ENCODE measurements around the gene WWOX.

Gene WWOX

GRCh38 chr16:78438632-78439031 is 339.2 kb downstream of the WWOX start:
- DNase-seq (ENCODE audit: low read depth), result no peak

- no peak for DNase-seq (ENCODE audit: low read depth)
Measured at GRCh38 chr16:78439646-78440045, 340.2 kb downstream of the WWOX start.

- DNase-seq (ENCODE audit: low read depth), result no peak
Measured at GRCh38 chr16:78441298-78441697, 341.8 kb downstream of the WWOX start.

- no peak for DNase-seq (ENCODE audit: low read depth)
Measured at GRCh38 chr16:78443542-78444364, 344.3 kb downstream of the WWOX start.

GRCh38 chr16:78445818-78446217 is 346.4 kb downstream of the WWOX start:
- no peak for DNase-seq (ENCODE audit: low read depth)

- DNase-seq (ENCODE audit: low read depth), result no peak
Measured at GRCh38 chr16:78446486-78446885, 347.0 kb downstream of the WWOX start.

GRCh38 chr16:78446992-78447563 is 347.6 kb downstream of the WWOX start:
- DNase-seq (ENCODE audit: low read depth), result no peak

- no peak for DNase-seq (ENCODE audit: low read depth)
Measured at GRCh38 chr16:78448658-78449271, 349.3 kb downstream of the WWOX start.

- DNase-seq (ENCODE audit: low read depth), result no peak
Measured at GRCh38 chr16:78450255-78450654, 350.8 kb downstream of the WWOX start.

GRCh38 chr16:78452025-78452555 is 352.6 kb downstream of the WWOX start:
- DNase-seq (ENCODE audit: low read depth), result no peak

- no peak for DNase-seq (ENCODE audit: low read depth)
Measured at GRCh38 chr16:78455861-78456260, 356.4 kb downstream of the WWOX start.

GRCh38 chr16:78458588-78458987 is 359.1 kb downstream of the WWOX start:
- DNase-seq (ENCODE audit: low read depth), result no peak

- no peak for DNase-seq (ENCODE audit: low read depth)
Measured at GRCh38 chr16:78460428-78460827, 361.0 kb downstream of the WWOX start.

GRCh38 chr16:78461087-78461486 is 361.6 kb downstream of the WWOX start:
- no peak for DNase-seq (ENCODE audit: low read depth)

- no peak for DNase-seq (ENCODE audit: low read depth)
Measured at GRCh38 chr16:78461496-78462287, 362.2 kb downstream of the WWOX start.

GRCh38 chr16:78462288-78463208 is 363.1 kb downstream of the WWOX start:
- DNase-seq (ENCODE audit: low read depth), result no peak

GRCh38 chr16:78463591-78463990 is 364.1 kb downstream of the WWOX start:
- no peak for DNase-seq (ENCODE audit: low read depth)

GRCh38 chr16:78464833-78465232 is 365.4 kb downstream of the WWOX start:
- DNase-seq (ENCODE audit: low read depth), result no peak

- no peak for DNase-seq (ENCODE audit: low read depth)
Measured at GRCh38 chr16:78465730-78466129, 366.3 kb downstream of the WWOX start.

GRCh38 chr16:78469787-78470186 is 370.3 kb downstream of the WWOX start:
- no peak for DNase-seq (ENCODE audit: low read depth)

GRCh38 chr16:78473031-78473699 is 373.7 kb downstream of the WWOX start:
- no peak for DNase-seq (ENCODE audit: low read depth)

All from activated T-helper 1 cell treated with Interleukin-2 at 50 U/mL for 16 hours (primary cell).